GM12878 (cell line): ENCODE measurements around the gene KLF4. TPM values are rescaled to one million over a fixed set of nuclear protein-coding genes. Genes with fewer than 3 reads are reported as not detected.

ENCODE experiments used
- ATAC-seq: fragments of 200-7000 bp; cut with Tn5 transposase; 3 replicates; pipeline ENCODE4 v1.9.1; 2020; ENCODE audit warnings: mild to moderate bottlenecking, moderate library complexity
- BruUV-seq: library from RNA; stranded (reverse); fragments of 400-500 nt; replicated peaks from 2 replicates; lab custom pipeline; 2021; lab: Mats Ljungman, UMichigan
- CTCF ChIA-PET: fragments of 300-600 bp; sonication (Branson Sonifier 250); formaldehyde crosslinking; extraction: SDS; loops from one replicate; lab custom pipeline; 2021; ENCODE audit warnings: inconsistent platforms; lab: Yijun Ruan, JAX
- POLR2A ChIA-PET: fragments of 350-600 bp; formaldehyde crosslinking; extraction: SDS; loops from one replicate; lab custom pipeline; 2021; ENCODE audit warnings: inconsistent platforms; lab: Charles Lee
- RAD21 ChIA-PET: fragments of 300-600 bp; sonication (Branson Sonifier 250); formaldehyde crosslinking; loops from one replicate; lab custom pipeline; 2023; ENCODE audit warnings: antibody characterized with exemption; ENCODE audit not compliant: unreplicated experiment; lab: Charles Lee
- SMC1A ChIA-PET: fragments of 300-600 bp; sonication (Branson Sonifier 250); formaldehyde crosslinking; loops from one replicate; lab custom pipeline; 2023; ENCODE audit not compliant: unreplicated experiment, uncharacterized antibody; lab: Charles Lee
- DNase-seq: peaks from one replicate; pipeline ENCODE4 v3.0.0-alpha.2; 2011; ENCODE audit warnings: low read depth, low spot score
- FAIRE-seq: peaks from 3 replicates; lab custom pipeline; 2011; peaks lifted over from hg19 to GRCh38; lab: Jason Lieb, UNC
- H2AFZ ChIP-seq: 2 replicates; pipeline ENCODE4 v1.6.0; 2011; ENCODE audit warnings: low read depth, low read length, control low read depth; ENCODE audit not compliant: control insufficient read depth
- H3K27ac ChIP-seq: 2 replicates; pipeline ENCODE4 v1.5.1; 2011; ENCODE audit warnings: control low read depth; ENCODE audit not compliant: control insufficient read depth, insufficient read depth
- H3K27me3 ChIP-seq, 2 experiments: replicated peaks in 1 of 2; 2 replicates each; pipeline versions ENCODE4 v1.6.0 to v1.6.1; 2011; ENCODE audit warnings: low read length in 1 of 2; ENCODE audit not compliant: control insufficient read depth in 2 of 2, insufficient read depth in 2 of 2
- H3K36me3 ChIP-seq, 2 experiments: 2 replicates each; pipeline ENCODE4 v1.5.1; 2011; ENCODE audit warnings: low read length in 1 of 2; ENCODE audit not compliant: control insufficient read depth in 2 of 2, insufficient read depth in 2 of 2
- H3K4me1 ChIP-seq: 2 replicates; pipeline ENCODE4 v1.6.1; 2011; ENCODE audit warnings: mild to moderate bottlenecking, low read length, moderate library complexity, mixed read lengths; ENCODE audit not compliant: control insufficient read depth, insufficient read depth
- H3K4me2 ChIP-seq: 2 replicates; pipeline ENCODE4 v1.6.0; 2011; ENCODE audit warnings: control low read depth; ENCODE audit not compliant: control insufficient read depth, insufficient read depth
- H3K4me3 ChIP-seq: fragments of 200-600 bp; sonication (generic); 2 replicates; pipeline ENCODE4 v1.5.1; 2016
- H3K79me2 ChIP-seq: 2 replicates; pipeline ENCODE4 v1.6.0; 2011; ENCODE audit warnings: low read length; ENCODE audit not compliant: control insufficient read depth, insufficient read depth
- H3K9ac ChIP-seq: 2 replicates; pipeline ENCODE4 v1.8.0; 2011; ENCODE audit warnings: low read length, control low read depth, mixed read lengths; ENCODE audit not compliant: control insufficient read depth, insufficient read depth
- H3K9me3 ChIP-seq: replicated peaks from 3 replicates; pipeline ENCODE4 v1.5.1; 2011; ENCODE audit warnings: mild to moderate bottlenecking, low read length; ENCODE audit not compliant: control insufficient read depth, insufficient read depth
- H4K20me1 ChIP-seq: 2 replicates; pipeline ENCODE4 v1.6.0; 2011; ENCODE audit not compliant: control insufficient read depth, insufficient read depth
- ATF7 ChIP-seq: fragments of 450-650 bp; IDR thresholded peaks from 2 replicates; pipeline ENCODE4 v1.6.1; 2016; ENCODE audit warnings: low read depth, mild to moderate bottlenecking
- RCOR1 ChIP-seq: conservative IDR thresholded peaks from 2 replicates; pipeline ENCODE4 v1.6.1; 2012; ENCODE audit warnings: low read depth, low read length, improper control_type of control experiment
- SIX5 ChIP-seq: IDR thresholded peaks from 2 replicates; pipeline ENCODE4 v1.6.1; 2011; ENCODE audit warnings: mild to moderate bottlenecking, low read depth, low read length, moderate library complexity; ENCODE audit not compliant: severe bottlenecking
- STAT1 ChIP-seq: fragments of 450-650 bp; conservative IDR thresholded peaks from 2 replicates; pipeline ENCODE4 v1.6.1; 2014; ENCODE audit warnings: antibody characterized with exemption, mild to moderate bottlenecking
- ZNF207 ChIP-seq: fragments of 450-650 bp; IDR thresholded peaks from 2 replicates; pipeline ENCODE4 v1.6.1; 2014; ENCODE audit warnings: antibody characterized with exemption, mild to moderate bottlenecking, borderline replicate concordance
- ZNF622 ChIP-seq: fragments of 450-650 bp; IDR thresholded peaks from 2 replicates; pipeline ENCODE4 v1.6.1; 2017; ENCODE audit warnings: mild to moderate bottlenecking, inconsistent platforms
- WGBS: methylation state at CpG from one replicate; pipeline ENCODE4 v1.1.6; 2016; ENCODE audit warnings: low lambda C conversion rate; ENCODE audit not compliant: insufficient replicate concordance, insufficient coverage; ENCODE audit errors: missing lambda C conversion rate; 5-methylcytosine and 5-hydroxymethylcytosine counted together
- in situ Hi-C: fragments of 300-500 bp; cut with MboI; formaldehyde crosslinking; loops from 9 replicates; pipeline ENCODE4 v1.14.3; 2018; ENCODE audit warnings: mixed read lengths
- intact Hi-C: fragments of 100-400 bp; cut with micrococcal nuclease; formaldehyde crosslinking; loops from one replicate; pipeline ENCODE4 v1.14.2; 2022; ENCODE audit not compliant: unreplicated experiment
- polyA plus RNA-seq, 11 experiments: library from polyadenylated mRNA; depleted of rRNA in 4 of 11; unstranded in 6 of 11; stranded (reverse) in 5 of 11; fragments of >200 nt; fragmentation: Nextera tagmentation in 4 of 11; fragmentation: Illumina TruSeq in 1 of 11; extraction: Ambion mirVana in 4 of 11; extraction: Trizol in 1 of 11; gene quantifications; 1 replicate in 1 of 11; 2 replicates in 10 of 11; pipeline versions ENCODE4 v1.2.1 to v1.2.3, GENCODE V29; 2011 to 2016; ENCODE audit warnings: inconsistent platforms in 2 of 11, missing spikeins in 2 of 11, low read depth in 1 of 11
- total RNA-seq, 4 experiments: library from RNA; depleted of rRNA in 3 of 4; stranded (reverse); fragments of >200 nt in 3 of 4; fragmentation: Illumina TruSeq in 1 of 4; extraction: Trizol in 1 of 4; gene quantifications; 2 replicates each; pipeline versions ENCODE4 v1.2.1 to v1.2.3, GENCODE V29; 2013 to 2021
- TF ChIP-seq, protein P1 (sequence below), 3 experiments: IDR thresholded peaks in 2 of 3; conservative IDR thresholded peaks in 1 of 3; 2 replicates each; pipeline ENCODE4 v1.5.1; 2011; ENCODE audit warnings: low read depth in 3 of 3, low read length in 3 of 3, mild to moderate bottlenecking in 3 of 3, control low read depth in 2 of 3, moderate library complexity in 2 of 3, inconsistent platforms in 1 of 3, mixed read lengths in 1 of 3; ENCODE audit not compliant: control insufficient read depth in 2 of 3, insufficient read depth in 1 of 3; ENCODE audit errors: extremely low read depth in 1 of 3
- TF ChIP-seq, protein P2 (sequence below): IDR thresholded peaks from 2 replicates; pipeline ENCODE4 v1.6.1; 2012; ENCODE audit warnings: low read length, inconsistent platforms
- TF ChIP-seq, protein P3 (sequence below): fragments of 450-650 bp; IDR thresholded peaks from 2 replicates; pipeline ENCODE4 v1.6.1; 2017; ENCODE audit warnings: antibody characterized with exemption, mild to moderate bottlenecking, moderate library complexity

Gene KLF4
- total and polyA plus RNA-seq, 10 of the 15 experiments (the other 5 are each of a cell fraction or from before 2014, with no cell fraction given): 0.03 to 0.40 (median 0.10) TPM; not detected in 1

GRCh38 chr9:107481035-107481434 lies 8.5 kb downstream of the KLF4 start:
- Histone ChIP-seq H3K4me1 (no peaks in the 10 kb centered on the region), H3K9ac (no peak overlapping the region), H3K9me3 (no peaks in the 10 kb centered on the region), H3K4me2 (no peak overlapping the region), H3K27me3 (peaks cover 0 to 2% of the 10 kb centered on the region in 2 experiments; a peak in 1 of 4 replicates), H3K4me3 (no peak overlapping the region), H3K36me3 (no peaks in the 10 kb centered on the region), H3K79me2 (no peaks in the 10 kb centered on the region), H3K27ac (no peak overlapping the region), H4K20me1 (no peaks in the 10 kb centered on the region), H2AFZ (no peak overlapping the region)
- no peak for DNase-seq
- 24% methylated on average over 4 of the region's 4 CpGs for WGBS
- no peak for TF ChIP-seq RCOR1
- TF ChIP-seq, protein P1, sequence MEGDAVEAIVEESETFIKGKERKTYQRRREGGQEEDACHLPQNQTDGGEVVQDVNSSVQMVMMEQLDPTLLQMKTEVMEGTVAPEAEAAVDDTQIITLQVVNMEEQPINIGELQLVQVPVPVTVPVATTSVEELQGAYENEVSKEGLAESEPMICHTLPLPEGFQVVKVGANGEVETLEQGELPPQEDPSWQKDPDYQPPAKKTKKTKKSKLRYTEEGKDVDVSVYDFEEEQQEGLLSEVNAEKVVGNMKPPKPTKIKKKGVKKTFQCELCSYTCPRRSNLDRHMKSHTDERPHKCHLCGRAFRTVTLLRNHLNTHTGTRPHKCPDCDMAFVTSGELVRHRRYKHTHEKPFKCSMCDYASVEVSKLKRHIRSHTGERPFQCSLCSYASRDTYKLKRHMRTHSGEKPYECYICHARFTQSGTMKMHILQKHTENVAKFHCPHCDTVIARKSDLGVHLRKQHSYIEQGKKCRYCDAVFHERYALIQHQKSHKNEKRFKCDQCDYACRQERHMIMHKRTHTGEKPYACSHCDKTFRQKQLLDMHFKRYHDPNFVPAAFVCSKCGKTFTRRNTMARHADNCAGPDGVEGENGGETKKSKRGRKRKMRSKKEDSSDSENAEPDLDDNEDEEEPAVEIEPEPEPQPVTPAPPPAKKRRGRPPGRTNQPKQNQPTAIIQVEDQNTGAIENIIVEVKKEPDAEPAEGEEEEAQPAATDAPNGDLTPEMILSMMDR (IDR thresholded peaks at IDR 0.05 in 2 of 3, conservative IDR thresholded peaks at IDR 0.05 in 1 of 3; ENCODE audit: control insufficient read depth in 2 of 3, extremely low read depth in 1 of 3, insufficient read depth in 1 of 3, low read depth in 3 of 3, low read length in 3 of 3): 0 out of 6 replicates have a peak, but pooled peaks of 1 of the 3 experiments have one; percentile 16
- ChIA-PET CTCF (interaction anchor here (0.6 to 1.0 kb wide), 2 partner anchors 791 to 1044 kb away, joined by 3 to 6 read pairs; no protein-coding TSS in a partner anchor), POLR2A (no interaction called here), SMC1A (interaction anchor here (0.6 to 1.7 kb wide), 2 partner anchors 24 to 791 kb away, joined by 3 to 6 read pairs; no protein-coding TSS in a partner anchor), RAD21 (interaction anchor here (0.8 to 1.5 kb wide), 2 partner anchors 21 to 1085 kb away, joined by 5 read pairs; no protein-coding TSS in a partner anchor)
- intact Hi-C loops: loop anchor here (5.0 kb wide), 3 partner anchors 951 to 1281 kb away; no protein-coding TSS in a partner anchor
- in situ Hi-C loops: loop anchor here (25.0 kb wide), 1 partner anchor 781 kb away; no protein-coding TSS in a partner anchor
- ATAC-seq: no peak
- BruUV-seq: no TSS peak
- FAIRE-seq: no peak

GRCh38 chr9:107480386-107480789 lies 9.2 kb downstream of the KLF4 start:
- no TSS peak for BruUV-seq
- ChIA-PET POLR2A (no interaction called here), CTCF (interaction anchor here (1.0 kb wide), 1 partner anchor 792 kb away, joined by 6 read pairs; no protein-coding TSS in a partner anchor), SMC1A (interaction anchor here (0.6 to 1.7 kb wide), 3 partner anchors 23 to 792 kb away, joined by 3 to 6 read pairs (median 3); no protein-coding TSS in a partner anchor), RAD21 (interaction anchor here (0.7 to 1.5 kb wide), 3 partner anchors 15 to 1086 kb away, joined by 3 to 6 read pairs (median 5); no protein-coding TSS in a partner anchor)
- in situ Hi-C loops (loop anchor here (25.0 kb wide), 1 partner anchor 782 kb away; no protein-coding TSS in a partner anchor), intact Hi-C loops (loop anchor here (5.0 kb wide), 3 partner anchors 952 to 1282 kb away; no protein-coding TSS in a partner anchor)
- Histone ChIP-seq H3K4me1 (no peaks in the 10 kb centered on the region), H3K36me3 (no peaks in the 10 kb centered on the region), H4K20me1 (no peaks in the 10 kb centered on the region), H3K4me3 (no peak overlapping the region), H3K27me3 (no peaks in the 10 kb centered on the region; a peak in 1 of 4 replicates), H3K27ac (no peak overlapping the region), H3K9ac (no peak overlapping the region), H3K79me2 (no peaks in the 10 kb centered on the region), H2AFZ (no peak overlapping the region), H3K4me2 (no peak overlapping the region), H3K9me3 (no peaks in the 10 kb centered on the region)
- ATAC-seq: no peak
- FAIRE-seq: no peak
- DNase-seq: no peak
- WGBS: 59% methylated on average over 10 of the region's 12 CpGs
- TF ChIP-seq ZNF207 (no peak), STAT1 (no peak), RCOR1 (no peak), SIX5 (no peak), ZNF622 (no peak), ATF7 (no peak)
- TF ChIP-seq, protein P2, sequence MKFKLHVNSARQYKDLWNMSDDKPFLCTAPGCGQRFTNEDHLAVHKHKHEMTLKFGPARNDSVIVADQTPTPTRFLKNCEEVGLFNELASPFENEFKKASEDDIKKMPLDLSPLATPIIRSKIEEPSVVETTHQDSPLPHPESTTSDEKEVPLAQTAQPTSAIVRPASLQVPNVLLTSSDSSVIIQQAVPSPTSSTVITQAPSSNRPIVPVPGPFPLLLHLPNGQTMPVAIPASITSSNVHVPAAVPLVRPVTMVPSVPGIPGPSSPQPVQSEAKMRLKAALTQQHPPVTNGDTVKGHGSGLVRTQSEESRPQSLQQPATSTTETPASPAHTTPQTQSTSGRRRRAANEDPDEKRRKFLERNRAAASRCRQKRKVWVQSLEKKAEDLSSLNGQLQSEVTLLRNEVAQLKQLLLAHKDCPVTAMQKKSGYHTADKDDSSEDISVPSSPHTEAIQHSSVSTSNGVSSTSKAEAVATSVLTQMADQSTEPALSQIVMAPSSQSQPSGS: no peak
- TF ChIP-seq, protein P3, sequence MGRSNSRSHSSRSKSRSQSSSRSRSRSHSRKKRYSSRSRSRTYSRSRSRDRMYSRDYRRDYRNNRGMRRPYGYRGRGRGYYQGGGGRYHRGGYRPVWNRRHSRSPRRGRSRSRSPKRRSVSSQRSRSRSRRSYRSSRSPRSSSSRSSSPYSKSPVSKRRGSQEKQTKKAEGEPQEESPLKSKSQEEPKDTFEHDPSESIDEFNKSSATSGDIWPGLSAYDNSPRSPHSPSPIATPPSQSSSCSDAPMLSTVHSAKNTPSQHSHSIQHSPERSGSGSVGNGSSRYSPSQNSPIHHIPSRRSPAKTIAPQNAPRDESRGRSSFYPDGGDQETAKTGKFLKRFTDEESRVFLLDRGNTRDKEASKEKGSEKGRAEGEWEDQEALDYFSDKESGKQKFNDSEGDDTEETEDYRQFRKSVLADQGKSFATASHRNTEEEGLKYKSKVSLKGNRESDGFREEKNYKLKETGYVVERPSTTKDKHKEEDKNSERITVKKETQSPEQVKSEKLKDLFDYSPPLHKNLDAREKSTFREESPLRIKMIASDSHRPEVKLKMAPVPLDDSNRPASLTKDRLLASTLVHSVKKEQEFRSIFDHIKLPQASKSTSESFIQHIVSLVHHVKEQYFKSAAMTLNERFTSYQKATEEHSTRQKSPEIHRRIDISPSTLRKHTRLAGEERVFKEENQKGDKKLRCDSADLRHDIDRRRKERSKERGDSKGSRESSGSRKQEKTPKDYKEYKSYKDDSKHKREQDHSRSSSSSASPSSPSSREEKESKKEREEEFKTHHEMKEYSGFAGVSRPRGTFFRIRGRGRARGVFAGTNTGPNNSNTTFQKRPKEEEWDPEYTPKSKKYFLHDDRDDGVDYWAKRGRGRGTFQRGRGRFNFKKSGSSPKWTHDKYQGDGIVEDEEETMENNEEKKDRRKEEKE: no peak
